CD1c-positive myeloid dendritic cell (primary cell): ENCODE measurements around the gene LHX2.

Experiments
- DNase-seq: peaks from one replicate; pipeline ENCODE4 v3.0.0-alpha.2; 2016; ENCODE audit errors: extremely low spot score

The LHX2 gene

DNA sequence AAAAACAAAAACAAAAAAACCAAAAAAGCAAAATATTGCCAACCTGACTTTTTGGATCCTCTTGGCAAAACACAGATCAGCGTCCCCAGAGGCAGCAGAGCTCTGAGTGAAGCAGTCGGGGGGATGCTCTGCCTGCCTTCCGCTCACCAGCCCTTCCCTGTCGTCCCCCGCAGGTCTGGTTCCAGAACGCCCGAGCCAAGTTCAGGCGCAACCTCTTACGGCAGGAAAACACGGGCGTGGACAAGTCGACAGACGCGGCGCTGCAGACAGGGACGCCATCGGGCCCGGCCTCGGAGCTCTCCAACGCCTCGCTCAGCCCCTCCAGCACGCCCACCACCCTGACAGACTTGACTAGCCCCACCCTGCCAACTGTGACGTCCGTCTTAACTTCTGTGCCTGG is 20.7 kb downstream of the LHX2 start:
- DNase-seq = no peak

DNA sequence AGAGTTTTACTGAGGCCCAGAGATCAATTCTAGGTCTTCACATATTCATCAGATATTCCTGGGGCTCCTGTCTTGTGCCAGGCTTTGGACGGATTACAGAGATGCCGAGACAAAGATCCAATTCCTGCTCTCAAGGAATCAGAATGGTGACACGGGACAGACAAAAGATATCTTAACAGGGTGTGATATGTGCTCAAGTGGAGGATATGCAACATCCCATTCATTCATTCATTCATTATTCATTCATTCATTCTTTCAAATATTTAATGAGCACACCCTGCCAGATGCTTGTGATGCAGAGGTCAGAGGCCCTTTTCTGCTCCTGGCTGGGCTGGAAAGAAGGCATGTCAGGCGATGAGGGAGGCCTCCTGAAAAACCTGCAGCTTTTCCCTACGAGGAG is 21.8 kb downstream of the LHX2 start:
- no peak for DNase-seq

DNA sequence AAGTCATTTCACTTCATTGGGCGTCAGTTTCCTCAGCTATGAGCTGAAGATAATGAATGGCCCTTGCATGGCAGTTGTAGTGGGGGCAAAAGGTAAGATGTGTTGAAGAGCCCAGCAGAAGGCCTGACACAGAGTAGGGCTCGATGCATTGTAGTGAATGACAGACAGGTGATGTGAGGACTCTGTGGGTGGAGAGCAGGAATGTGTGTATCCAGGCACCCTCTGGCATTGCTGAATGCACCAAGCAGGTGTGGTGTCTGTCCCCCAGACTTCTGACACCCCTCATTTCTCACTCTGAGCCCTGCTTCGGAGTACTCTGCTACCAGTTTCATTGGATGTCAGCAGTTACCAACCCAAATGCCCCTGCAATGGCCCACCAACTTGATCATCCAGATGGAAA is 22.4 kb downstream of the LHX2 start:
- no peak for DNase-seq

DNA sequence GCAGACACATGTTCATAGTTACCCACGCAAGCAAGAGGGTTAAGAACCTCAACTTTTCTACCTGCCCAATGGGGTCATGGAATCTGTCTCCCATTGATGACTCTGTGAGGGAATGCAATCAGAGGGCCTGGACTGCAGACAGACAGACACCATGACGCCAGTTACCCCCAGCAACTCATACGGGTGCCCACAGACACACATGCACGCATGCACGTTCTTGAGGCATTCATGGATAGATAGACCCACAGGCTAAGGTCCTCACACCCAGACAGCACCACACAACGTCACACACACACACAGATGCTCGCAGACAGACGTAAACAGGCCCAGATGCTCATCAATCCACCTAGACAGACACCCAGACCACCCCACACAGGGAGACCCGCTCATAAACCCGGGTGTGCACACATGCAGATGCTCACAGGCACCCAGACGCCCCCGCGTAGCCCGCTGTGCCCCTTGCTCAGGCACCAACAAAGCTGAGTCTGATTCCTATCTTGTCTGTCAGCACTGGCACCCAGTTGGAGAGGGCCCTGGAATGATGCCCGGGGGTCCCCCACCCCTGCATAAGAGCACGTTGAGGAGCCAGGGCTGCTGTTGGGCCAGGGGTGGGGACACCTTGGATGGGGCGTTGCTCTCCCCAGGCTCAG is 23.6 kb downstream of the LHX2 start:
- no peak for DNase-seq

DNA sequence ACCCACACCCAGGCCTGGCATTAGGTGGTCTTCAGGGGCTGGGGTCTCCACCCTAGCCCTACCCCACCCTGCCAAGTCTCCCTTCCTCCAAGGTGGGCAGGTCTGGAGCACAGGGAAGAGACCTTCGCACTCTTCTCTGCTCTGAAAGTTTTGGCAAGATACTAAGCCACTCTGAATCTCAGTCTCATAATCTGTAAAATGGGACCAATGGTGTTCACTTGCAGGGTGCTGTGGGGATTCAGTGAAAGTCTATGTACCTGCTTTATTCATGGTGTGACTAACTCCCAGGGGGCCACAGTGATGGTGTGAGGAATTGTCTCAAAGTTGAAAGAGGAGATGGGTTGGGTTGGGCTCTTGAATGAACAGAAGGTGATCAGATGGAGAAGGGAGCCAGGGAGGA is 25.0 kb downstream of the LHX2 start:
- no peak for DNase-seq

GRCh38 chr9:124037790-124038189 is 26.2 kb downstream of the LHX2 start:
- DNase-seq = no peak

- DNase-seq = no peak
Measured at GRCh38 chr9:124038239-124038638, 26.7 kb downstream of the LHX2 start.

DNA sequence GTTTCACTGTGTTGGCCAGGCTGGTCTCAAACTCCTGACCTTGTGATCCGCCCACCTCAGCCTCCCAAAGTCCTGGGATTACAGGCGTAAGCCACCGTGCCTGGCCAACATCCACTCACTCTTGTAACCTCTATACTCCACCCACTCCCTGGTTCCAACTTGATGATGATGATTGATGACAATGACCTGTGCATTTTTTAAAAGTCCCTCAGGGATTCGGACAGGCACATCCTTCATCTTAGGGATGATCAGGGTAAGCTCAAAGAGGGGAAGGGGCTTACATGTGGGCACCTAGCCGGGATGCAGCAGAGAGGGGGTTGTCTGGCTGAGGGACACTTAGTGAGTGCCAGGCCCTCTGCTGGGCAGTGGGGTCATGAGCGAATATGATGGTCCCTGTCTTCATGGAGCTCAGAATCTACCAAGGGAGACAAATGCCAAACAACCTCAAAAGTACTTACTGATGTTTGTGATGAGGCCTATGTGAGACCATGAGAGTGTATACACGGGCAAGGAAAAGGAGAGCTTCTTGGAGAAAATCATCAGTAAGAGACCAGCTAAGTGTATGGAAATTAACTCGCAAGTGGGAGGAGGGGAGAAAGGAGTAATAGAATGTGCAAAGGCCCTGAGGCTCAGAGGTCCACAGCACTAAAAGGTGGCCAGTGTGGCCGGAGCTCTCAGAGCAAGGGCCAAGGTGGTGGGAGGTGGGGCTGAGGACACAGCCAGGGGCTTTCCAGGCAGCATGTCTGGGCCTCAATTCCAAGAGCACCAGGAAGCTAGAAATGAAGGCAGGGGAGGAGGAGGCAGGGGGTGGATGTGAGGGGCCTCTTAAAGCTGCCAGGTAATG is 27.4 kb downstream of the LHX2 start:
- DNase-seq = no peak

DNA sequence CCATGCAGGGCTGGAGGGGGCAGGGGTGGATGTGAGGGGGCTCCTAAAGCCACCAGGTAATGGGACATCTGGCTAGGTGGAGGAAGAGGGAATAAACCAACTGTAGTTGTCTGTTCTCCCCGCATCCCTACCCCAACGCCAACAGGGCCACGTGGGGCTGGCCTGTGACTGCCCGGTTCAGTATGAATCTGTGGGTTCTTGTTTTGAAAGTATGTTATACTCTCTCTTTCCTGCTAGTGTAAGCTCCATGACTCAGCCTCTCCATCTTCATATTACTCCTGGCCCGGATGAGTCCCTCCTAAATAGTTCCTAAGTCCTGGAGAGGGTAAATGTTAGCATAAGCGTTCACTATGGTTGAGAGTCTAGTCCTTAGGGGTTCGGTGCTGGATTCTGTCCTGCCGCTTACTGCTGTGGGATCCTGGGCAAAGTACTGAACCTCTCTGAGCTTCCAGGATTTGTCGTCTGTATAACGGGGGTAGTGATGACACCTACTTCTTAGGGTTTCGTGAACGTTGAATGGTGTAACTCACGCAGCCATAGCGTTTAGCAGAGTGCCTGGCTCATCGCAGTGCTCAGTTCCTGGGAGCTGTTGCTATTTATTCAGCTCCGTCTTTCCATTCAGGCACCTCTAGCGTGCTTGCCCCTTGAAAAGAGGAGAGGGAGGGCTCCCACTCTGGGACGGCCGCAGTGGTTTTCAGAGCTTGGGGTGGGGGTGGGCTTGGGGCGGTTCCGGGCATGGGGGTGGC is 28.8 kb downstream of the LHX2 start:
- DNase-seq = no peak

- peak; percentile 72 for DNase-seq
Measured at GRCh38 chr9:124040935-124041816, 29.6 kb downstream of the LHX2 start.

GRCh38 chr9:124041817-124042116 is 30.2 kb downstream of the LHX2 start:
- DNase-seq = no peak

DNA sequence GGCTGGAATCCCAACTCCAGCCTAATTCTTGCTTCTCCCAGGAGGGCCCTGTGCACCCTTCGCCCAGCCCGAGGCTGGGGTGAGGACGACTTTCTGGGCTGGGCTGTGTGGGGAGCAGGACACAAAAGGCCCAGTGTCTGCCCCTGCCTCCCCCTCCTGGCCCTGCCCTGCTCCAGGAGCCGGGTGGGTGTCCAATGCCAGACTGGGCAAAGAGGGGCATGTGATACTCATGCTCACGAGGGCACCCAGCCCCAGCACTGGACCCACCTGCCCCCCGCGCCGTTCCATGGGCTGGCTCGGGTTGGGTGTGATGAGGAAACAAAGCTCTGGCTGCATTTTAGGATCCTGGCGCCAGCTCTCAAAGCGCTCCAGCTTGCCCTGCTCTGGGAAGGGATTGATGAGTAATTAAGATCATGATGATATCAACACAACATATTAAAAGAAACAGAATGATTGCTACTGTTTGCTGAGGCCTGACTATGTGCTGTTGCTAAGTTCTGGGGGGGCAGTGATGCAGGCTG is 30.7 kb downstream of the LHX2 start:
- no peak for DNase-seq

DNA sequence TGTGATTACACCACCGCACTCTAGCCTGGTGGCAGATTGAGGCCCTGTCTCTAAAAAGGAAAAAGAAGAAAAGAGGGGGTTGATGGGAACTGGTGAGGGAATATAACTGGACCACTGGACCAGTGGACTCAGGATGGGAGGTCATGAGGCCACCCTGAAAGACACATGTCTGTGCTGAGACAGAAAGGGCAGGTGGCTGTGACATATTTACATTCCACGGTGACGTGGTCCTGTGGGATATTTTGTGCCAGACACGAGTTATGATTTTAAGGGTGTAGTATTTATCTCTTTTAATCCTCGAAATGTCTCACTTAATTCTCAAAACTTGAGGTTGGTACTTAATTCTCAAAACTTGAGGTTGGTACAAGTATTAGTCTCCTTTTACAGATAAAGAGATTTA is 32.9 kb downstream of the LHX2 start:
- DNase-seq = no peak

DNA sequence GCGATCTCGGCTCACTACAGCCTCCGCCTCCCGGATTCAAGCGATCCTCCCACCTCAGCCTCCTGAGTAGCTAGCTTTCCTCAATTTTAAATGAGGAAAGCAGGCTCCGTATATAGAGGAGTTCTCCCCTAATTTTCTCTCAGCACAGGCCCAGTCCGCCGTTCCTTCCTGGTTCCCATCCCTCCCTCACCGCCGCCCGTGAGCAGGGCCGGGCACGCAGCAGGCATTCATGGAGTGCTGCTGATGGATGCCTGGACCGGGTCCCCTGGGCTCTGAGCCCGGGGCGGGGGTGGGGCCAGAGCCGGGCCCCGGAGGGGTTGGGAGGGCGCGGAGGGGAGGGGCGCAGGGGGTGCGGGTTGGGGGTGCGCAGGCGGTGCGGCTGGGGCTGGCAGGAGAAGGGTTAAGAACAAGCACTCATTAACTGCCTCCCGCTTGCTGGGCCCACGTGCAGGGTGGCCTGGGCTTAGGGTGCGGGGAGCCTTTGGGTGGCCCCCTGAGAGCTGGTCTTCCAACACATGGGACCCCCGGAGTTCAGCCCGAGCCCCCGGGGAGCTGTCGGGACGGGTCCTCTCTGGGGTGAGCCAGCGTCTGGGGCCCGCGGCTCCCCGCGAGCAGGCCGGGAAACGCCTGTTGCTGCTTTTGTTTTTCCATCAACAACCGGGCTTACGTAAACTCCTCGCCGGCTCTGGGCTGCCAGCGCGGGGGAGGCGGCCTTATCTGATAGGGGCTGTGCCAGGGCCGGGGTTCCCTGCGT is 33.7 kb downstream of the LHX2 start:
- DNase-seq = no peak

DNA sequence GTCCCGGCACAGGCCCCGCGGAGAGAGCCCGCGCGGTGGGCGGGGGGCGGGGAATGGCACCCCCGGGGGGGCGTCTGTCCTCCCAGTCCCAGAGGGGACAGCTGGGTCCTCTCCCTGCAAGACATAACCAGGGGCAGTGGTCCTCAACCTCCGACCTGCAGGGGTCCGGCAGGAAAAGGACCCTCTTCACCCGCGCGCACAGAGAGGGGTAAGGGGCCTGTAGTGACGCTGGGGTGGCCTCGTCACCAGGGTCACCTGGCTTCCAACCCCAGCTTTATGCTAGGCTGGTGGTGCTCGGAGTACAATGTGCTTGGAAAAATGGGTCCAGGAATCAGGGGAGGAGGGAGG is 34.2 kb downstream of the LHX2 start:
- DNase-seq = no peak

DNA sequence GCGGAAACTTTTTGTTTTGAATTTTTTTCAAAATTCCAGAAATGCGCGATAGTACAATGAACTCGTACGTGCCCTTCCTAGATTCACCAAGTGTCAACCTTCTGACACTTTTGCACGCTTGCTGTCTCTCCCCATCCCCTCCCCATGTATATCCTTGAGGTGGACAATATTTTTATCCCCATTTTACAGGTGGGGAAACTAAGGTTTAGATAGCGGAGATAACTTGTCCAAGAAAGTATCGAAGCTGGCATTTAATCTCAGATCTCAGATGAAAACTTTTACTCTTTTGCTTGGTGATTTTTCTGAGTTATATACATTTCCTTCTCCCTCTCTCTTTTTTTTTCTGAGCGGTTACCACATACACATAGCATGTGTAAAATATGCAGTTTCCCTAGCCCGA is 34.6 kb downstream of the LHX2 start:
- no peak for DNase-seq

GRCh38 chr9:124047251-124047672 is 35.7 kb downstream of the LHX2 start:
- peak; percentile 18 for DNase-seq

- no peak for DNase-seq
Measured at GRCh38 chr9:124050955-124051354, 39.4 kb downstream of the LHX2 start.

DNA sequence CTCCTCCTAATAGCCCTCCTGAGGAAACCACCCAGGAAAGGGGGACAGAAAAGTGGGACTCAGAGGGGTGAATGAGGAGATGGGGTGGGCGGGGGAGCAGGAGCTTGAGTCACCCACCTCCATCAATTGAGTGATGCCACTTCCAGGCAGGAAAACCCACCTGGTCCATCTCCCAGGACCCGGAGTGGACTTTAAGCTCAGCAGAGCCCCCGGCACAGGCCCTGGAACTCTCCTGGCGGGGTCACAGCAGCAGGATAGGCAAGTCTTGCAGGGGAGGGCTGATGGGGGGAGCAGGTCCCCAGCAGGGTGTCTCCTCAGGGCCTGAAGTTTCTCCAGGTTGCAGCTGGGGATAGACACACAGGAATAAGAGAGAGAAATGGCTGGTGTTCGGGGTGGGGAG is 40.8 kb downstream of the LHX2 start:
- no peak for DNase-seq

- no peak for DNase-seq
Measured at GRCh38 chr9:124054582-124055227, 43.1 kb downstream of the LHX2 start.
